H1 (cell line): ENCODE results near the gene CD96. TPM values are rescaled to one million over a fixed set of nuclear protein-coding genes. Genes with fewer than 3 reads are reported as not detected.

ENCODE experiments used
- CTCF ChIA-PET: fragments of 300-600 bp; sonication (Branson Sonifier 250); formaldehyde crosslinking; loops from one replicate; lab custom pipeline; 2021; ENCODE audit not compliant: partially characterized antibody; lab: Charles Lee
- POLR2A ChIA-PET: fragments of 300-600 bp; sonication (Branson Sonifier 250); formaldehyde crosslinking; loops from one replicate; lab custom pipeline; 2021; ENCODE audit warnings: inconsistent platforms; ENCODE audit not compliant: partially characterized antibody; lab: Charles Lee
- DNase-seq, 2 experiments: peaks; one replicate each; pipeline versions ENCODE4 v3.0.0 to v3.0.0-alpha.2; 2010 to 2022; ENCODE audit warnings: low spot score in 2 of 2, low read depth in 1 of 2, mixed read lengths in 1 of 2
- FAIRE-seq: peaks from 2 replicates; lab custom pipeline; 2011; peaks lifted over from hg19 to GRCh38; lab: Jason Lieb, UNC
- H2AFZ ChIP-seq: 2 replicates; pipeline ENCODE4 v1.8.1; 2012; ENCODE audit warnings: low read length, inconsistent platforms
- H2AK5ac ChIP-seq: 2 replicates; pipeline ENCODE4 v1.6.1; 2013; ENCODE audit warnings: low read depth, low read length
- H2BK120ac ChIP-seq: replicated peaks from 2 replicates; pipeline ENCODE3; 2013; ENCODE audit warnings: low read depth, low read length, inconsistent platforms
- H2BK12ac ChIP-seq: 2 replicates; pipeline ENCODE4 v1.6.1; 2013; ENCODE audit warnings: low read depth, low read length
- H2BK15ac ChIP-seq: 2 replicates; pipeline ENCODE4 v1.6.1; 2013; ENCODE audit warnings: low read length
- H2BK20ac ChIP-seq: 2 replicates; pipeline ENCODE4 v1.6.1; 2013; ENCODE audit warnings: low read length
- H2BK5ac ChIP-seq: 2 replicates; pipeline ENCODE4 v1.6.1; 2013; ENCODE audit warnings: low read depth, low read length
- H3K14ac ChIP-seq: 2 replicates; pipeline ENCODE4 v1.6.1; 2013; ENCODE audit warnings: inconsistent platforms; ENCODE audit not compliant: insufficient read length
- H3K18ac ChIP-seq: 2 replicates; pipeline ENCODE4 v1.6.1; 2013; ENCODE audit warnings: low read length; ENCODE audit errors: extremely low read depth
- H3K23ac ChIP-seq: 2 replicates; pipeline ENCODE4 v1.6.1; 2013; ENCODE audit warnings: inconsistent platforms; ENCODE audit not compliant: insufficient read length
- H3K23me2 ChIP-seq: 2 replicates; pipeline ENCODE4 v1.6.1; 2013; ENCODE audit warnings: low read depth, low read length
- H3K27ac ChIP-seq: 2 replicates; pipeline ENCODE4 v1.6.1; 2011; ENCODE audit warnings: low read depth, low read length, inconsistent platforms
- H3K27me3 ChIP-seq, 4 experiments: replicated peaks in 1 of 4; 1 replicate in 1 of 4; 2 replicates in 3 of 4; pipeline versions ENCODE4 v1.6.1 to v1.8.1; 2011 to 2013; ENCODE audit warnings: low read length in 3 of 4, mild to moderate bottlenecking in 3 of 4, inconsistent platforms in 2 of 4, mixed read lengths in 2 of 4, moderate library complexity in 1 of 4; ENCODE audit not compliant: control insufficient read depth in 3 of 4, insufficient read depth in 3 of 4; ENCODE audit errors: extremely low read depth in 1 of 4
- H3K36me3 ChIP-seq, 4 experiments: 2 replicates each; pipeline versions ENCODE4 v1.6.1 to v1.8.1; 2011 to 2013; ENCODE audit warnings: mild to moderate bottlenecking in 4 of 4, low read length in 3 of 4, moderate library complexity in 2 of 4, control low read depth in 1 of 4, inconsistent platforms in 1 of 4; ENCODE audit not compliant: insufficient read depth in 4 of 4, control insufficient read depth in 2 of 4
- H3K4ac ChIP-seq: replicated peaks from 2 replicates; pipeline ENCODE3; 2013; ENCODE audit warnings: low read length, low read depth, mixed read lengths, inconsistent platforms; ENCODE audit not compliant: insufficient read length
- H3K4me1 ChIP-seq, 4 experiments: replicated peaks in 1 of 4; 1 replicate in 1 of 4; 2 replicates in 3 of 4; pipeline versions ENCODE4 v1.6.1 to v1.8.1; 2011 to 2013; ENCODE audit warnings: low read length in 3 of 4, inconsistent platforms in 2 of 4, mixed read lengths in 1 of 4; ENCODE audit not compliant: insufficient read depth in 4 of 4, control insufficient read depth in 3 of 4
- H3K4me2 ChIP-seq, 2 experiments: 2 replicates each; pipeline versions ENCODE4 v1.6.1 to v1.8.1; 2011 to 2013; ENCODE audit warnings: low read depth in 2 of 2, low read length in 2 of 2, control low read depth in 1 of 2, inconsistent platforms in 1 of 2, mild to moderate bottlenecking in 1 of 2; ENCODE audit not compliant: insufficient read depth in 1 of 2
- H3K4me3 ChIP-seq, 4 experiments: fragments of 200-600, 300-600 bp in 1 of 4; sonication (generic), shearing (Covaris generic), sonication (Bioruptor Twin) in 1 of 4; 2 replicates each; pipeline versions ENCODE4 v1.5.1 to v1.8.1; 2011 to 2016; ENCODE audit warnings: low read length in 4 of 4, low read depth in 3 of 4, control low read depth in 2 of 4, inconsistent platforms in 2 of 4, mild to moderate bottlenecking in 2 of 4, mixed read lengths in 1 of 4, moderate library complexity in 1 of 4; ENCODE audit not compliant: insufficient read depth in 2 of 4; ENCODE audit errors: extremely low read depth in 1 of 4
- H3K56ac ChIP-seq: replicated peaks from 2 replicates; pipeline ENCODE3; 2013; ENCODE audit warnings: low read depth, mild to moderate bottlenecking, mixed read lengths, low read length, inconsistent platforms; ENCODE audit not compliant: insufficient read length
- H3K79me1 ChIP-seq: 2 replicates; pipeline ENCODE4 v1.6.1; 2013; ENCODE audit warnings: low read depth, low read length, control low read depth
- H3K79me2 ChIP-seq, 2 experiments: 2 replicates each; pipeline versions ENCODE4 v1.6.1 to v1.8.1; 2012 to 2013; ENCODE audit warnings: low read length in 2 of 2, mild to moderate bottlenecking in 2 of 2, inconsistent platforms in 1 of 2; ENCODE audit not compliant: insufficient read depth in 2 of 2, control insufficient read depth in 1 of 2
- H3K9ac ChIP-seq, 4 experiments: replicated peaks in 1 of 4; 1 replicate in 1 of 4; 2 replicates in 3 of 4; pipeline versions ENCODE4 v1.6.1 to v1.8.1; 2011 to 2013; ENCODE audit warnings: low read depth in 3 of 4, low read length in 3 of 4, control low read depth in 2 of 4, mild to moderate bottlenecking in 2 of 4, moderate library complexity in 2 of 4, inconsistent platforms in 1 of 4; ENCODE audit errors: extremely low read depth in 1 of 4
- H3K9me3 ChIP-seq, 2 experiments: 2 replicates each; pipeline versions ENCODE4 v1.6.1 to v1.8.1; 2012 to 2013; ENCODE audit warnings: mild to moderate bottlenecking in 2 of 2, moderate library complexity in 2 of 2, control low read depth in 1 of 2, inconsistent platforms in 1 of 2, low read depth in 1 of 2, low read length in 1 of 2, mixed read lengths in 1 of 2; ENCODE audit not compliant: insufficient read depth in 2 of 2
- H4K20me1 ChIP-seq, 2 experiments: replicated peaks in 1 of 2; 2 replicates each; pipeline versions ENCODE3 to v1.8.1; 2011 to 2013; ENCODE audit warnings: inconsistent platforms in 2 of 2, low read length in 2 of 2, mild to moderate bottlenecking in 1 of 2; ENCODE audit not compliant: insufficient read depth in 2 of 2, control insufficient read depth in 1 of 2
- H4K5ac ChIP-seq: 2 replicates; pipeline ENCODE4 v1.6.1; 2013; ENCODE audit warnings: low read length, low read depth, mixed read lengths, inconsistent platforms; ENCODE audit not compliant: insufficient read length
- H4K8ac ChIP-seq: 2 replicates; pipeline ENCODE4 v1.8.0; 2013; ENCODE audit warnings: mild to moderate bottlenecking, moderate library complexity, low read length, inconsistent platforms; ENCODE audit not compliant: insufficient read depth; ENCODE audit errors: extremely low read depth
- H4K91ac ChIP-seq: replicated peaks from 2 replicates; pipeline ENCODE3; 2013; ENCODE audit warnings: low read length, mixed read lengths, inconsistent platforms; ENCODE audit not compliant: insufficient read length
- CBX8 ChIP-seq: fragments of 300-800, 300-1000 bp; sonication (generic); IDR thresholded peaks from 2 replicates; pipeline ENCODE4 v1.7.1; 2016; ENCODE audit warnings: low read depth, low read length, borderline replicate concordance
- RXRA ChIP-seq: IDR thresholded peaks from 2 replicates; pipeline ENCODE4 v1.6.1; 2011; ENCODE audit warnings: low read depth, mild to moderate bottlenecking, low read length, moderate library complexity; ENCODE audit not compliant: insufficient read depth
- WGBS, 2 experiments: shearing (Covaris generic) in 1 of 2; methylation state at CpG; one replicate each; pipeline versions ENCODE4 v1.1.6 to v1.1.7; 2013 to 2015; ENCODE audit warnings: low lambda C conversion rate in 2 of 2, mixed read lengths in 2 of 2, inconsistent platforms in 1 of 2, low coverage in 1 of 2, missing lambda C conversion rate in 1 of 2; ENCODE audit not compliant: insufficient replicate concordance in 2 of 2, insufficient coverage in 1 of 2, insufficient read length in 1 of 2; ENCODE audit errors: extremely low coverage in 1 of 2, missing lambda C conversion rate in 1 of 2; 5-methylcytosine and 5-hydroxymethylcytosine counted together
- polyA plus RNA-seq, 7 experiments: library from polyadenylated mRNA; depleted of rRNA in 3 of 7; stranded (reverse) in 5 of 7; unstranded in 2 of 7; fragments of >200 nt in 5 of 7; fragments of 200-250 nt in 2 of 7; gene quantifications; 1 replicate in 5 of 7; 2 replicates in 1 of 7; 4 replicates in 1 of 7; pipeline versions ENCODE4 v1.2.1 to v1.2.3, GENCODE V29; 2011 to 2013; ENCODE audit warnings: missing spikeins in 2 of 7, mixed read lengths in 2 of 7
- total RNA-seq: library from RNA; stranded (reverse); fragmentation: NEBNext Ultra II Directional; extraction: Animal tissue kit (Norgen Biotek cat#: 25700); gene quantifications from 2 replicates; pipeline ENCODE4 v1.2.1, GENCODE V29; 2021

The CD96 gene
- total and polyA plus RNA-seq, 2 of the 8 experiments (the other 6 are each of a cell fraction or from before 2014, with no cell fraction given), result not detected

DNA sequence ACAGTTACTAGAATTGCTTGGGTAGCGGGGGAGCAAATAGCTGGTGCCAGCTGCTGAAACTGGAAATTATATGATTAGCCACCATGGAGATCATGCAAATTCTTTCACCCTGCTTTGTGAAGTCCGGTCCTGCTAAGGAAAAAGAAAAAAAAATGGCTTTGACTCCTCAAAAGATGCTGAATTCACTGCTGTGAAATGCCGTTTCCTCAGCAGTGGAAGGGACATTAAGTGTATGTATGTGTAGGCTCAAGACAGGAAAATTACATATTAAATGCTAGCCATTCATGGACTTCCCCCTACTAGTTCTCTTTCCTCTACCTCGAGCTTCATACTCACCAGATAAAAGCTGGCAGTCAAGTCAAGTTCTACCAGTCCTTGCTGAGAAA lies 135.0 kb downstream of the CD96 start:
- Histone ChIP-seq H3K79me2 (no peaks in the 10 kb centered on the region), H3K23ac (no peak overlapping the region), H3K27ac (no peak overlapping the region), H3K36me3 (no peaks in the 10 kb centered on the region), H2BK20ac (no peak overlapping the region), H2BK120ac (no peak overlapping the region), H3K9ac (no peak overlapping the region), H3K9me3 (no peaks in the 10 kb centered on the region), H3K4me1 (peaks cover 0 to 4% (median 3%) of the 10 kb centered on the region in 4 experiments; a peak in 3 of 7 replicates), H3K27me3 (peaks cover 0 to 10% (median 7%) of the 10 kb centered on the region in 4 experiments; a peak in 6 of 7 replicates), H2AFZ (no peak overlapping the region), H3K4me2 (no peak overlapping the region), H4K20me1 (no peaks in the 10 kb centered on the region), H3K79me1 (no peaks in the 10 kb centered on the region), H3K56ac (no peak overlapping the region), H3K4ac (no peak overlapping the region), H3K4me3 (no peak overlapping the region), H4K5ac (no peak overlapping the region), H2BK15ac (no peak overlapping the region), H3K23me2 (peaks cover 10% of the 10 kb centered on the region), H2BK5ac (no peak overlapping the region), H2AK5ac (no peak overlapping the region), H2BK12ac (no peak overlapping the region), H3K14ac (no peak overlapping the region), H3K18ac (no peak overlapping the region), H4K8ac (no peak overlapping the region), H4K91ac (no peak overlapping the region)
- WGBS, 2 experiments, result 80% methylated on average over 4 of the region's 4 CpGs; no CpG with 5 or more reads in 1 of the 2 experiments
- FAIRE-seq (no peak), DNase-seq (no peak)
- POLR2A ChIA-PET, result no interaction called here
- CTCF ChIA-PET, result interaction anchor here (0.6 to 1.3 kb wide), 2 partner anchors 19 to 1848 kb away, joined by 3 to 5 read pairs; no protein-coding TSS in a partner anchor
- TF ChIP-seq RXRA, result no peak
- no peak for TF ChIP-seq CBX8
